K562 (cell line): ENCODE data around the gene HNRNPLL. TPM values are rescaled to one million over a fixed set of nuclear protein-coding genes. Genes with fewer than 3 reads are reported as not detected.

ENCODE experiments used
- ATAC-seq: fragments of 200-7000 bp; cut with Tn5 transposase; 3 replicates; pipeline ENCODE4 v1.9.1; 2020; ENCODE audit warnings: moderate library complexity
- BruUV-seq: library from RNA; stranded (reverse); fragments of 400-500 nt; replicated peaks from 2 replicates; lab custom pipeline; 2021; lab: Mats Ljungman, UMichigan
- CTCF ChIA-PET: fragments of 300-600 bp; formaldehyde crosslinking; extraction: SDS; loops from one replicate; lab custom pipeline; 2021; ENCODE audit warnings: low intra/inter-chr PET ratio; lab: Yijun Ruan, JAX
- POLR2A ChIA-PET: fragments of 300-600, 350-650 bp; sonication (Branson Sonifier 250); formaldehyde crosslinking; extraction: SDS; loops from one replicate; lab custom pipeline; 2021; ENCODE audit warnings: antibody characterized with exemption, inconsistent platforms; lab: Yijun Ruan, JAX
- DNase-seq, 4 experiments: peaks; one replicate each; pipeline versions ENCODE4 v3.0.0 to v3.0.0-alpha.2; 2011 to 2018; ENCODE audit warnings: low spot score in 3 of 4, mixed read lengths in 3 of 4; ENCODE audit errors: extremely low read depth in 1 of 4
- FAIRE-seq: peaks from 2 replicates; lab custom pipeline; 2011; peaks lifted over from hg19 to GRCh38; lab: Jason Lieb, UNC
- H2AFZ ChIP-seq: 2 replicates; pipeline ENCODE4 v1.6.0; 2011; ENCODE audit warnings: low read depth, low read length, control low read depth, inconsistent platforms
- H3K27ac ChIP-seq: fragments of 200-600 bp; 3 replicates; pipeline ENCODE4 v1.8.0; 2011; ENCODE audit warnings: low read depth, mild to moderate bottlenecking, control low read depth, inconsistent platforms, low read length, moderate library complexity, mixed read lengths; ENCODE audit errors: extremely low read depth
- H3K27me3 ChIP-seq, 2 experiments: fragments of 300-600 bp in 1 of 2; 2 replicates in 1 of 2; 3 replicates in 1 of 2; pipeline versions ENCODE4 v1.6.0 to v1.8.0; 2011; ENCODE audit warnings: inconsistent platforms in 2 of 2, low read length in 2 of 2, mild to moderate bottlenecking in 1 of 2, mixed read lengths in 1 of 2, moderate library complexity in 1 of 2; ENCODE audit not compliant: control insufficient read depth in 2 of 2, insufficient read depth in 2 of 2
- H3K36me3 ChIP-seq: fragments of 300-600 bp; 3 replicates; pipeline ENCODE4 v1.8.0; 2011; ENCODE audit warnings: mild to moderate bottlenecking, low read length, inconsistent platforms; ENCODE audit not compliant: control insufficient read depth, insufficient read depth
- H3K4me1 ChIP-seq, 2 experiments: fragments of 200-600 bp in 1 of 2; replicated peaks in 1 of 2; 2 replicates in 1 of 2; 3 replicates in 1 of 2; pipeline versions ENCODE4 v1.5.1 to v1.8.0; 2011; ENCODE audit warnings: inconsistent platforms in 2 of 2, low read length in 2 of 2, mild to moderate bottlenecking in 1 of 2, mixed read lengths in 1 of 2, moderate library complexity in 1 of 2; ENCODE audit not compliant: control insufficient read depth in 2 of 2, insufficient read depth in 2 of 2
- H3K4me2 ChIP-seq: 2 replicates; pipeline ENCODE4 v1.6.1; 2011; ENCODE audit warnings: low read length, control low read depth, inconsistent platforms, mixed read lengths; ENCODE audit not compliant: insufficient read depth
- H3K4me3 ChIP-seq: fragments of 200-600 bp; sonication (generic), shearing (Covaris generic); 2 replicates; pipeline ENCODE4 v1.5.1; 2016; ENCODE audit warnings: control low read depth, inconsistent platforms
- H3K79me2 ChIP-seq: fragments of 200-600 bp; 3 replicates; pipeline ENCODE4 v1.8.0; 2011; ENCODE audit warnings: low read length, inconsistent platforms; ENCODE audit not compliant: control insufficient read depth, insufficient read depth
- H3K9ac ChIP-seq, 2 experiments: 2 replicates each; pipeline versions ENCODE4 v1.6.0 to v1.6.1; 2011; ENCODE audit warnings: low read depth in 2 of 2, low read length in 2 of 2, control low read depth in 1 of 2, inconsistent platforms in 1 of 2, mild to moderate bottlenecking in 1 of 2, mixed read lengths in 1 of 2; ENCODE audit not compliant: insufficient read depth in 1 of 2
- H3K9me1 ChIP-seq: one replicate; pipeline ENCODE4 v1.6.0; 2011; ENCODE audit warnings: inconsistent platforms, mild to moderate bottlenecking, low read length, moderate library complexity; ENCODE audit not compliant: control insufficient read depth, insufficient read depth
- H3K9me3 ChIP-seq: replicated peaks from 2 replicates; pipeline ENCODE4 v1.5.1; 2011; ENCODE audit warnings: low read depth, low read length, inconsistent platforms; ENCODE audit not compliant: control insufficient read depth, insufficient read depth
- H4K20me1 ChIP-seq: replicated peaks from 2 replicates; pipeline ENCODE4 v1.6.1; 2011; ENCODE audit warnings: low read length, inconsistent platforms, mixed read lengths; ENCODE audit not compliant: control insufficient read depth, insufficient read depth
- ADNP ChIP-seq: fragments of 200-800 bp; sonication (Bioruptor generic); IDR thresholded peaks from 2 replicates; pipeline ENCODE4 v1.6.1; 2016; ENCODE audit warnings: missing genetic modification characterization, missing compliant biosample characterization
- ARHGAP35 ChIP-seq: fragments of 450-650 bp; IDR thresholded peaks from 2 replicates; pipeline ENCODE4 v1.6.1; 2018; ENCODE audit not compliant: partially characterized antibody
- BCOR ChIP-seq: fragments of 450-650 bp; IDR thresholded peaks from 2 replicates; pipeline ENCODE4 v1.6.1; 2016
- CBX3 ChIP-seq, 2 experiments: IDR thresholded peaks; 1 replicate in 1 of 2; 2 replicates in 1 of 2; pipeline ENCODE4 v1.6.1; 2012; ENCODE audit warnings: inconsistent platforms in 2 of 2, low read length in 2 of 2, borderline replicate concordance in 1 of 2, control low read depth in 1 of 2
- CHD4 ChIP-seq: fragments of 200-600 bp; sonication (generic); IDR thresholded peaks from 3 replicates; pipeline ENCODE4 v1.6.1; 2012; ENCODE audit warnings: low read depth, mild to moderate bottlenecking, mixed read lengths, low read length, inconsistent platforms; ENCODE audit not compliant: insufficient read depth, insufficient replicate concordance, poor library complexity, severe bottlenecking
- CREBBP ChIP-seq: IDR thresholded peaks from one replicate; pipeline ENCODE4 v1.6.1; 2012; ENCODE audit warnings: low read depth, mild to moderate bottlenecking, control low read depth, inconsistent platforms, low read length
- DIDO1 ChIP-seq: fragments of 450-650 bp; IDR thresholded peaks from 2 replicates; pipeline ENCODE4 v1.6.1; 2016; ENCODE audit warnings: low read depth, missing biosample characterization, missing genetic modification characterization
- E2F5 ChIP-seq: sonication (generic); formaldehyde crosslinking; IDR thresholded peaks from 2 replicates; pipeline ENCODE4 v1.8.0; 2022; ENCODE audit warnings: mild to moderate bottlenecking, missing genetic modification reagents
- ELF1 ChIP-seq: fragments of 200-800 bp; sonication (Bioruptor generic); IDR thresholded peaks from 2 replicates; pipeline ENCODE4 v1.6.1; 2016; ENCODE audit warnings: missing genetic modification characterization, missing compliant biosample characterization
- KDM1A ChIP-seq, 2 experiments: fragments of 450-650 bp; IDR thresholded peaks; 2 replicates each; pipeline ENCODE4 v1.6.1; 2016; ENCODE audit warnings: mild to moderate bottlenecking in 2 of 2
- NELFE ChIP-seq: IDR thresholded peaks from 2 replicates; pipeline ENCODE4 v1.6.1; 2011; ENCODE audit warnings: mild to moderate bottlenecking; ENCODE audit not compliant: insufficient read depth, insufficient read length
- RBM25 ChIP-seq: fragments of 200-400 bp; formaldehyde crosslinking; IDR thresholded peaks from 2 replicates; pipeline ENCODE4 v1.6.1; 2018; ENCODE audit warnings: low read length, low read depth, moderate library complexity; ENCODE audit not compliant: severe bottlenecking
- RBM34 ChIP-seq: fragments of 200-400 bp; formaldehyde crosslinking; IDR thresholded peaks from 2 replicates; pipeline ENCODE4 v1.6.1; 2018; ENCODE audit warnings: low read length, borderline replicate concordance; ENCODE audit not compliant: insufficient read depth
- SMAD3 ChIP-seq: fragments of 450-650 bp; formaldehyde crosslinking; conservative IDR thresholded peaks from 2 replicates; pipeline ENCODE4 v1.4.0; 2020; ENCODE audit warnings: mild to moderate bottlenecking
- SP1 ChIP-seq: sonication (generic); formaldehyde crosslinking; IDR thresholded peaks from 2 replicates; pipeline ENCODE4 v1.8.1; 2022; ENCODE audit warnings: mild to moderate bottlenecking, missing genetic modification reagents
- TAL1 ChIP-seq: fragments of 450-650 bp; IDR thresholded peaks from 2 replicates; pipeline ENCODE4 v1.6.1; 2016; ENCODE audit warnings: mild to moderate bottlenecking
- TEAD4 ChIP-seq, 2 experiments: sonication (generic) in 1 of 2; formaldehyde crosslinking in 1 of 2; IDR thresholded peaks; 2 replicates each; pipeline versions ENCODE4 v1.6.1 to v1.8.0; 2012 to 2022; ENCODE audit warnings: borderline replicate concordance in 1 of 2, inconsistent platforms in 1 of 2, low read length in 1 of 2, mild to moderate bottlenecking in 1 of 2, missing genetic modification reagents in 1 of 2
- UBTF ChIP-seq, 2 experiments: IDR thresholded peaks; 2 replicates each; pipeline ENCODE4 v1.6.1; 2012; ENCODE audit warnings: improper control_type of control experiment in 2 of 2, low read depth in 2 of 2, low read length in 2 of 2, borderline replicate concordance in 1 of 2
- ZNF146 ChIP-seq: IDR thresholded peaks from one replicate; pipeline ENCODE4 v1.6.1; 2018; ENCODE audit warnings: missing compliant biosample characterization; ENCODE audit not compliant: unreplicated experiment
- ZNF41 ChIP-seq: fragments of 250-450 bp; sonication (Bioruptor Pico); conservative IDR thresholded peaks from 2 replicates; pipeline ENCODE4 v1.4.0; 2020; ENCODE audit warnings: mild to moderate bottlenecking
- ZNF778 ChIP-seq: fragments of 450-650 bp; formaldehyde crosslinking; IDR thresholded peaks from 2 replicates; pipeline ENCODE4 v1.4.0; 2020; ENCODE audit warnings: mild to moderate bottlenecking, moderate library complexity
- in situ Hi-C: fragments of 300-500 bp; cut with MboI; formaldehyde crosslinking; loops from 4 replicates; pipeline ENCODE4 v1.15.0; 2018; ENCODE audit warnings: inconsistent platforms, mixed read lengths
- intact Hi-C: fragments of 100-400 bp; cut with micrococcal nuclease; formaldehyde crosslinking; loops from 2 replicates; pipeline ENCODE4 v1.14.2; 2022
- polyA plus RNA-seq, 8 experiments: library from polyadenylated mRNA; depleted of rRNA in 4 of 8; stranded (reverse) in 5 of 8; unstranded in 3 of 8; fragments of >200 nt; fragmentation: Nextera tagmentation in 2 of 8; fragmentation: Illumina TruSeq in 1 of 8; extraction: Ambion mirVana in 2 of 8; extraction: Trizol in 1 of 8; gene quantifications; 2 replicates each; pipeline versions ENCODE4 v1.2.1 to v1.2.3, GENCODE V29; 2011 to 2014; ENCODE audit warnings: inconsistent platforms in 1 of 8, missing spikeins in 1 of 8
- total RNA-seq, 7 experiments: library from RNA; depleted of rRNA in 6 of 7; stranded (reverse); fragments of >200 nt in 6 of 7; fragmentation: Illumina TruSeq in 2 of 7; extraction: Trizol in 2 of 7; gene quantifications; 2 replicates each; pipeline versions ENCODE4 v1.2.1 to v1.2.3, GENCODE V29; 2011 to 2021; ENCODE audit warnings: low replicate concordance in 1 of 7

HNRNPLL gene
- total and polyA plus RNA-seq, 9 of the 15 experiments (the other 6 are each of a cell fraction or from before 2014, with no cell fraction given) = 19.8 to 135 (median 57.8) TPM

- Histone ChIP-seq H3K27ac (no peak overlapping the region), H3K27me3 (no peaks in the 10 kb centered on the region), H3K9me3 (0 out of 2 replicates have a peak, but pooled peaks cover 3% of the 10 kb centered on the region), H3K9me1 (no peaks in the 10 kb centered on the region), H3K4me1 (peaks cover 0 to 31% of the 10 kb centered on the region in 2 experiments; a peak in 3 of 5 replicates), H2AFZ (no peak overlapping the region), H3K79me2 (no peaks in the 10 kb centered on the region), H4K20me1 (no peaks in the 10 kb centered on the region), H3K9ac (no peak overlapping the region), H3K4me3 (no peak overlapping the region), H3K36me3 (no peaks in the 10 kb centered on the region), H3K4me2 (no peak overlapping the region)
- ATAC-seq = no peak
- FAIRE-seq = no peak
- CTCF ChIA-PET = no interaction called here
- BruUV-seq = no TSS peak
- TF ChIP-seq DIDO1 (tag) (no peak), TAL1 (no peak), NELFE (no peak), ZNF778 (no peak), TEAD4 (IDR thresholded peaks at IDR 0.05; ENCODE audit: low read length) (no peak), TEAD4 (CRISPR knock-in tag; IDR thresholded peaks at IDR 0.05; ENCODE audit: borderline replicate concordance) (no peak), BCOR (peak; percentile 81), ELF1 (no peak), ZNF146 (CRISPR knock-in tag) (peak; percentile 99), E2F5 (no peak), ADNP (peak; percentile 23; the same call in 1 of the 2 replicates), RBM25 (peak; percentile 69), RBM34 (no peak), UBTF (IDR thresholded peaks at IDR 0.05; ENCODE audit: borderline replicate concordance in 1 of 2, low read depth in 2 of 2, low read length in 2 of 2) (no peak), SP1 (CRISPR knock-in tag) (no peak), ZNF41 (CRISPR knock-in tag) (no peak), SMAD3 (CRISPR knock-in tag) (no peak), CHD4 (peak; percentile 21), CBX3 (IDR thresholded peaks at IDR 0.05; ENCODE audit: borderline replicate concordance in 1 of 2, low read length in 2 of 2) (0 out of 3 replicates have a peak, but pooled peaks of 1 of the 2 experiments have one; percentile 36), CREBBP (no peak), KDM1A (IDR thresholded peaks at IDR 0.05) (0 out of 4 replicates have a peak, but pooled peaks of 1 of the 2 experiments have one; percentile 25), ARHGAP35 (no peak)
- in situ Hi-C loops (no loop called here), intact Hi-C loops (no loop called here)
- DNase-seq = no peak
- POLR2A ChIA-PET = interaction anchor here (1.3 kb wide), 1 partner anchor 20 kb away, joined by 3 read pairs; no protein-coding TSS in a partner anchor
These were observed 18.3 kb upstream of the HNRNPLL start for GRCh38 chr2:38621018-38621417.
